ENCODE measurements around the gene ALKBH7. TPM values are rescaled to one million over a fixed set of nuclear protein-coding genes. Genes with fewer than 3 reads are reported as not detected.

The ALKBH7 gene
- total and polyA plus RNA-seq, 2 experiments from 2014 or later = 75.4 to 76.1 TPM

GRCh38 chr19:6340493-6341201 is 31.9 kb upstream of the ALKBH7 start:
- H3K27me3 Mint-ChIP-seq (ENCODE audit: insufficient read depth, low read depth, poor library complexity) = peaks cover 7% of the 10 kb centered on the region
- DNase-seq (ENCODE audit: low spot score) (peak; percentile 42), ATAC-seq (peak; percentile 42; the same call in 2 of the 3 replicates)
- Histone ChIP-seq H3K9me2 (ENCODE audit: insufficient read depth) (no peaks in the 10 kb centered on the region), H3K4me3 (no peak overlapping the region), H3K4me1 (ENCODE audit: insufficient read depth) (no peaks in the 10 kb centered on the region), H3K79me2 (replicated peaks; ENCODE audit: insufficient read depth) (no peaks in the 10 kb centered on the region), H3K27ac (ENCODE audit: low read depth) (no peak overlapping the region), H3K27me3 (ENCODE audit: insufficient read depth) (no peaks in the 10 kb centered on the region), H4K20me1 (replicated peaks; ENCODE audit: insufficient read depth) (no peaks in the 10 kb centered on the region), H3K4me2 (no peak overlapping the region), H3F3A (replicated peaks; ENCODE audit: low read depth) (no peaks in the 10 kb centered on the region), H2AFZ (peak overlapping the region; percentile 78), H3K36me3 (ENCODE audit: insufficient read depth) (no peaks in the 10 kb centered on the region)
- H3K9me3 Mint-ChIP-seq = peaks cover 72% of the 10 kb centered on the region
- peak; percentile 32; a peak in 2 of 4 replicates for TF ChIP-seq CTCF (conservative IDR thresholded peaks at IDR 0.05; ENCODE audit: low read depth in 2 of 2)
- TF ChIP-seq STAT1 (IDR thresholded peaks at IDR 0.05; ENCODE audit: unreplicated experiment) = no peak
- TF ChIP-seq EZH2 (IDR thresholded peaks at IDR 0.05; ENCODE audit: low read depth, unreplicated experiment) = no peak
- H3K27ac Mint-ChIP-seq = no peak overlapping the region
- H3K36me3 Mint-ChIP-seq (ENCODE audit: low read depth) = peaks cover 17% of the 10 kb centered on the region; the same call in 2 of the 3 replicates
- no peaks in the 10 kb centered on the region for H3K4me1 Mint-ChIP-seq
- H3K4me3 Mint-ChIP-seq = no peak overlapping the region

DNA sequence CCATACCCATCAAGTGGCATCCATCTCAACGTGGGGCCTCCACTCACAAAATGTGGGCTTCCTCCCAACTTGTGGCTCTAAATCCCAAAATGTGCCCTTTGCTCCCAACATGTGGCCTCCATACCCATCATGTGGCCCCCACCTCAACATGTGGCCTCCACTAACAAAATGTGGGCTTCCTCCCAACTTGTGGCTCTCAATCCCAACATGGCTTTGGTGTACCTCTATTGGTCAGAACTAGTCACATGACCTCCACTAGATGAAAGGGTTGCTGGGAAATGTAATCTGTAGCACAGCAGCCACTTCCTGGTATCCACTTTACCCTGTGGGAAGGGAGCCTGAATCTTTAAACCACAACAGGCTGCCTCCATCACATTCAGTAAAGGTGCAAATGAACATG is 29.1 kb upstream of the ALKBH7 start:
- H3K4me3 Mint-ChIP-seq = no peak overlapping the region
- H3K27ac ChIP-seq (ENCODE audit: low read depth) = no peak overlapping the region
- no peak for TF ChIP-seq EZH2phosphoT487 (IDR thresholded peaks at IDR 0.05; ENCODE audit: unreplicated experiment)
- TF ChIP-seq STAT1 (IDR thresholded peaks at IDR 0.05; ENCODE audit: unreplicated experiment) = no peak
- TF ChIP-seq, protein P1, sequence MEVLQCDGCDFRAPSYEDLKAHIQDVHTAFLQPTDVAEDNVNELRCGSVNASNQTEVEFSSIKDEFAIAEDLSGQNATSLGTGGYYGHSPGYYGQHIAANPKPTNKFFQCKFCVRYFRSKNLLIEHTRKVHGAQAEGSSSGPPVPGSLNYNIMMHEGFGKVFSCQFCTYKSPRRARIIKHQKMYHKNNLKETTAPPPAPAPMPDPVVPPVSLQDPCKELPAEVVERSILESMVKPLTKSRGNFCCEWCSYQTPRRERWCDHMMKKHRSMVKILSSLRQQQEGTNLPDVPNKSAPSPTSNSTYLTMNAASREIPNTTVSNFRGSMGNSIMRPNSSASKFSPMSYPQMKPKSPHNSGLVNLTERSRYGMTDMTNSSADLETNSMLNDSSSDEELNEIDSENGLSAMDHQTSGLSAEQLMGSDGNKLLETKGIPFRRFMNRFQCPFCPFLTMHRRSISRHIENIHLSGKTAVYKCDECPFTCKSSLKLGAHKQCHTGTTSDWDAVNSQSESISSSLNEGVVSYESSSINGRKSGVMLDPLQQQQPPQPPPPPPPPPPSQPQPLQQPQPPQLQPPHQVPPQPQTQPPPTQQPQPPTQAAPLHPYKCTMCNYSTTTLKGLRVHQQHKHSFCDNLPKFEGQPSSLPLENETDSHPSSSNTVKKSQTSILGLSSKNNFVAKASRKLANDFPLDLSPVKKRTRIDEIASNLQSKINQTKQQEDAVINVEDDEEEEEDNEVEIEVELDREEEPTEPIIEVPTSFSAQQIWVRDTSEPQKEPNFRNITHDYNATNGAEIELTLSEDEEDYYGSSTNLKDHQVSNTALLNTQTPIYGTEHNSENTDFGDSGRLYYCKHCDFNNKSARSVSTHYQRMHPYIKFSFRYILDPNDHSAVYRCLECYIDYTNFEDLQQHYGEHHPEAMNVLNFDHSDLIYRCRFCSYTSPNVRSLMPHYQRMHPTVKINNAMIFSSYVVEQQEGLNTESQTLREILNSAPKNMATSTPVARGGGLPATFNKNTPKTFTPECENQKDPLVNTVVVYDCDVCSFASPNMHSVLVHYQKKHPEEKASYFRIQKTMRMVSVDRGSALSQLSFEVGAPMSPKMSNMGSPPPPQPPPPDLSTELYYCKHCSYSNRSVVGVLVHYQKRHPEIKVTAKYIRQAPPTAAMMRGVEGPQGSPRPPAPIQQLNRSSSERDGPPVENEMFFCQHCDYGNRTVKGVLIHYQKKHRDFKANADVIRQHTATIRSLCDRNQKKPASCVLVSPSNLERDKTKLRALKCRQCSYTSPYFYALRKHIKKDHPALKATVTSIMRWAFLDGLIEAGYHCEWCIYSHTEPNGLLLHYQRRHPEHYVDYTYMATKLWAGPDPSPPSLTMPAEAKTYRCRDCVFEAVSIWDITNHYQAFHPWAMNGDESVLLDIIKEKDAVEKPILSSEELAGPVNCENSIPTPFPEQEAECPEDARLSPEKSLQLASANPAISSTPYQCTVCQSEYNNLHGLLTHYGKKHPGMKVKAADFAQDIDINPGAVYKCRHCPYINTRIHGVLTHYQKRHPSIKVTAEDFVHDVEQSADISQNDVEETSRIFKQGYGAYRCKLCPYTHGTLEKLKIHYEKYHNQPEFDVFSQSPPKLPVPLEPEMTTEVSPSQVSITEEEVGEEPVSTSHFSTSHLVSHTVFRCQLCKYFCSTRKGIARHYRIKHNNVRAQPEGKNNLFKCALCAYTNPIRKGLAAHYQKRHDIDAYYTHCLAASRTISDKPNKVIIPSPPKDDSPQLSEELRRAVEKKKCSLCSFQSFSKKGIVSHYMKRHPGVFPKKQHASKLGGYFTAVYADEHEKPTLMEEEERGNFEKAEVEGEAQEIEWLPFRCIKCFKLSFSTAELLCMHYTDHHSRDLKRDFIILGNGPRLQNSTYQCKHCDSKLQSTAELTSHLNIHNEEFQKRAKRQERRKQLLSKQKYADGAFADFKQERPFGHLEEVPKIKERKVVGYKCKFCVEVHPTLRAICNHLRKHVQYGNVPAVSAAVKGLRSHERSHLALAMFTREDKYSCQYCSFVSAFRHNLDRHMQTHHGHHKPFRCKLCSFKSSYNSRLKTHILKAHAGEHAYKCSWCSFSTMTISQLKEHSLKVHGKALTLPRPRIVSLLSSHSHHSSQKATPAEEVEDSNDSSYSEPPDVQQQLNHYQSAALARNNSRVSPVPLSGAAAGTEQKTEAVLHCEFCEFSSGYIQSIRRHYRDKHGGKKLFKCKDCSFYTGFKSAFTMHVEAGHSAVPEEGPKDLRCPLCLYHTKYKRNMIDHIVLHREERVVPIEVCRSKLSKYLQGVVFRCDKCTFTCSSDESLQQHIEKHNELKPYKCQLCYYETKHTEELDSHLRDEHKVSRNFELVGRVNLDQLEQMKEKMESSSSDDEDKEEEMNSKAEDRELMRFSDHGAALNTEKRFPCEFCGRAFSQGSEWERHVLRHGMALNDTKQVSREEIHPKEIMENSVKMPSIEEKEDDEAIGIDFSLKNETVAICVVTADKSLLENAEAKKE (CRISPR knock-in tag; IDR thresholded peaks at IDR 0.05) = no peak
- no peak for TF ChIP-seq CTCF (conservative IDR thresholded peaks at IDR 0.05; ENCODE audit: low read depth in 2 of 2)
- no peak for TF ChIP-seq ZNF114 (CRISPR knock-in tag; IDR thresholded peaks at IDR 0.05)
- no peak for TF ChIP-seq EZH2 (IDR thresholded peaks at IDR 0.05; ENCODE audit: low read depth, unreplicated experiment)
- no peak for TF ChIP-seq ETS1 (IDR thresholded peaks at IDR 0.05)

More for the DNA sequence above, 29.1 kb upstream of the ALKBH7 start:
- H3K4me1 Mint-ChIP-seq = no peaks in the 10 kb centered on the region
- Histone ChIP-seq H3K79me2 (replicated peaks; ENCODE audit: insufficient read depth) (no peaks in the 10 kb centered on the region), H3K4me3 (no peak overlapping the region), H3K4me2 (no peak overlapping the region), H3K27me3 (ENCODE audit: insufficient read depth) (no peaks in the 10 kb centered on the region), H3K9me2 (ENCODE audit: insufficient read depth) (no peaks in the 10 kb centered on the region), H3K36me3 (ENCODE audit: insufficient read depth) (no peaks in the 10 kb centered on the region), H3F3A (replicated peaks; ENCODE audit: low read depth) (no peaks in the 10 kb centered on the region), H3K4me1 (ENCODE audit: insufficient read depth) (no peaks in the 10 kb centered on the region), H4K20me1 (replicated peaks; ENCODE audit: insufficient read depth) (no peaks in the 10 kb centered on the region), H2AFZ (no peak overlapping the region)
- H3K36me3 Mint-ChIP-seq (ENCODE audit: low read depth) = peaks cover 20% of the 10 kb centered on the region; the same call in 2 of the 3 replicates
- H3K27ac Mint-ChIP-seq = no peak overlapping the region
- ATAC-seq = no peak
- H3K9me3 Mint-ChIP-seq = peaks cover 81% of the 10 kb centered on the region
- DNase-seq (ENCODE audit: low spot score) = no peak
- H3K27me3 Mint-ChIP-seq (ENCODE audit: insufficient read depth, low read depth, poor library complexity) = peaks cover 5% of the 10 kb centered on the region
